GM18505 (cell line): ENCODE measurements around the gene SYNDIG1.
"Not testable (repeated sequence)": the region's sequence is repeated elsewhere in the genome, so short reads cannot be mapped to it uniquely, and the experiment has no call there.

Experiments
- ATAC-seq: cut with Tn5 transposase; IDR thresholded peaks from one replicate; pipeline ENCODE4 v1.9.1; 2021; ENCODE audit not compliant: unreplicated experiment
- POLR2A ChIP-seq: IDR thresholded peaks from 4 replicates; pipeline ENCODE4 v1.6.1; 2011; ENCODE audit warnings: borderline replicate concordance; ENCODE audit not compliant: insufficient read depth, insufficient read length; ENCODE audit errors: extremely low read depth

SYNDIG1 gene

GRCh38 chr20:24612799-24613775 lies 143.7 kb downstream of the SYNDIG1 start:
- no peak for ATAC-seq
- TF ChIP-seq POLR2A, result no peak

GRCh38 chr20:24614341-24614740 lies 144.9 kb downstream of the SYNDIG1 start:
- no peak for TF ChIP-seq POLR2A
- no peak for ATAC-seq

- no peak for TF ChIP-seq POLR2A
- ATAC-seq, result no peak
These were observed 145.9 kb downstream of the SYNDIG1 start for GRCh38 chr20:24615353-24615752.

GRCh38 chr20:24616258-24617079 lies 147.0 kb downstream of the SYNDIG1 start:
- ATAC-seq, result no peak
- no peak for TF ChIP-seq POLR2A

GRCh38 chr20:24617080-24617432 lies 147.6 kb downstream of the SYNDIG1 start:
- TF ChIP-seq POLR2A, result no peak
- no peak for ATAC-seq

- no peak for TF ChIP-seq POLR2A
These were observed 148.5 kb downstream of the SYNDIG1 start for GRCh38 chr20:24617757-24618450.

GRCh38 chr20:24618739-24619138 lies 149.3 kb downstream of the SYNDIG1 start:
- TF ChIP-seq POLR2A, result no peak
- no peak for ATAC-seq

More at GRCh38 chr20:24617757-24618450, 148.5 kb downstream of the SYNDIG1 start:
- ATAC-seq, result no peak

GRCh38 chr20:24619212-24619611 lies 149.8 kb downstream of the SYNDIG1 start:
- TF ChIP-seq POLR2A, result no peak
- ATAC-seq, result peak; percentile 52

- no peak for ATAC-seq
- no peak for TF ChIP-seq POLR2A
These were observed 151.6 kb downstream of the SYNDIG1 start for GRCh38 chr20:24620937-24621519.

GRCh38 chr20:24622856-24623255 lies 153.4 kb downstream of the SYNDIG1 start:
- no peak for TF ChIP-seq POLR2A
- ATAC-seq, result no peak

- not testable (repeated sequence) for ATAC-seq
These were observed 156.7 kb downstream of the SYNDIG1 start for GRCh38 chr20:24626141-24626540.

GRCh38 chr20:24627291-24627690 lies 157.9 kb downstream of the SYNDIG1 start:
- ATAC-seq, result no peak
- no peak for TF ChIP-seq POLR2A

GRCh38 chr20:24627926-24628325 lies 158.5 kb downstream of the SYNDIG1 start:
- no peak for ATAC-seq
- no peak for TF ChIP-seq POLR2A
